GM18907 (cell line): ENCODE measurements around the gene LFNG.

ENCODE experiments used
- ATAC-seq: cut with Tn5 transposase; IDR thresholded peaks from one replicate; pipeline ENCODE4 v1.9.1; 2021; ENCODE audit warnings: mild to moderate bottlenecking, moderate library complexity; ENCODE audit not compliant: unreplicated experiment

The LFNG gene

DNA sequence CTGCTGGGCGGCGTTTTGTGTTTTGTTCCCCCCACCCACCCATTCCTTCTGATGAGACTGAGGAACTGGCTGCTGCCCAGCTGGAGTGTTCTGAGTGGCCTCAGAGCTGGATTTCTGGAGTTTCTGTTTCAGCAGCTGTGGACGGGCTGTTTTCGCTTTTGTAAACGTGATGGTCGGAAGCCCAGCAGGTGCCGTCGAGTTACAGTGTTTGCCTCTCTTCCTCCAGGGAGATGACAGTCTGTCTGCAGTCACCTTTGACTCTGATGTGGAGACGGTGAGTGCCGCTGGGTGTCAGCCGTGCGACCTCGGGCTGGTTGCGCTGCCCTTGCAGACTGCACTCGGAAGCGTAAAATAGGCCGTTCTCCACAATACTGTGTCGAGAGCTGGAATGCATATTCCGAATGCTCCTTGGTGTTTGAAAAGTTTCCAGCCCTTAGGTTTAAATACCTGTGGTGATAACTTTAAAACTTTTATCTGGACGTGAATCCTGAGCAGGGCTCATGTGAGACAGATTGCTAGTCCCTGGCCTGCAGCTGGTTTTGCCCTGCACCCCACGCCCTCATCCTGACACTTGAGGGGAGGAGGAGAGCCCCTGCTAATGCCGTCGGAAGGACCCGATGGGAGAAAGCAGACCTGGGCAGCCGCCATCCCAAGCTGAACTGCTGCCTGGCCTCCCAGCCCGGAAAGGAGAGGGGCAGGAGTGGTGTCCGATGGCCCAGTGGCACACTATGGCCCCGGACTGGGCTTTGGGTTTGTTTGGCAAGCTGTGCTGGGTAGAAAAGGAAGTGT is 47.5 kb downstream of the LFNG start:
- peak; percentile 52 for ATAC-seq

DNA sequence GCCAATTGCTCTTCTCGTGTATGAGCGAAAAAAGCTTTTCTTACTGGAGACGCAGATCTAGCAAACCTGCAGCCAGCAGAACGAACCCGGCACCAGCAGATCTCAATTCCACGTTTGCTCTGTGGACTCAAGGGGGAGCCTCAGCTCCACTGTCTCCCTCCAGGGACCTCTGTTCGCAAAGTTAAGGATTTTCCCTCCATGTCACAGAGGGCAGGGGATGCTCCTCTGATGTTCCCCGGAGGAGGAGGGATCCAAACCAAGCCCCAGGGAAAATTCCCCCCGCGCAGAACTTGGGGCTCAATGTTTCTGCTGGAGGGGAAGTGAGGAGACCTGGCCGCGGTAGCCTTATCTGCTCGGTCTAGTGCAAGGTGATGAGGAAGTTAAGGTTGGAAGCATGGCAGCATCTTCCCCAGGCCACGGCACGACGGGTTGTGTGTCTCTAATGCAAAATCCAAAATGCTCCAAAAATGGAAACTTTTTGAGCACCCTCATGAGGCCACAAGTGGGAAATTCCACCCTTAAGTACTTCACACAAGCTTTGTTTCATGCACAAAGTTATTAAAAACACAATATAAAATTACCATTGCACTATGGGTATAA is 48.2 kb downstream of the LFNG start:
- ATAC-seq: no peak

DNA sequence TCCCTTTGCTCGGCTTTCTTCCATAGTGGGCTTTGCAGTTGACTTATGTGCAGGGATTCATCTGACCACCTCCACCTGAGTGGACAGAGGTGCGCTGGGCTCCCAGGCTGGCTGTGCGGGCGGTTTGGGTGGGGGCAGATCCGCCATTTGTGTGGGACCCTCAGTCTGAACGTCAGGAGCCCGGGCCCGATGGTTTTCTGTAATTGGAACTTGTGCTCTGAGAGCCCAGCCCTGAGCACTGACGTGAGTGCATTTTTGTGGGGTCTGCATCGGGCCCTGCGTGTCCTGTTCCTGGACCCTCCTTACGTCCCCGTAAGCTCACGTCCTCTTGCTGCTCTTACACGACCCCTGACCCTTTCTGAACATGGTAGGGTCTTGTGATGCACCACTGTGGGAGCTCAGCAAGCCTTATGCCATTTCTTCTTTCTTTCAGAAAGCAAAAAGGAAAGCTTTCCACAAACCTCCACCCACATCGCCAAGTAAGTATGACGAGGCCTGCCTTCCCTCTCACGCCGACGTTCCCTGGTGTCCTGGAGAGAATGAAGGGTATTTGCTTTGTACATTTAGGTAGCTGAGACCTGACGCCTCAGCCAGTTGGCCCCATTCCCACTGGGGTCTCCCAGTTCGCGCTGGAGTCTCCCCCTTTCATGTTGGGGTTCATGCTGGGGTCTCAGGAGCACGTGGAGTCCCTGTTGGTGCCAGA is 49.1 kb downstream of the LFNG start:
- no peak for ATAC-seq

DNA sequence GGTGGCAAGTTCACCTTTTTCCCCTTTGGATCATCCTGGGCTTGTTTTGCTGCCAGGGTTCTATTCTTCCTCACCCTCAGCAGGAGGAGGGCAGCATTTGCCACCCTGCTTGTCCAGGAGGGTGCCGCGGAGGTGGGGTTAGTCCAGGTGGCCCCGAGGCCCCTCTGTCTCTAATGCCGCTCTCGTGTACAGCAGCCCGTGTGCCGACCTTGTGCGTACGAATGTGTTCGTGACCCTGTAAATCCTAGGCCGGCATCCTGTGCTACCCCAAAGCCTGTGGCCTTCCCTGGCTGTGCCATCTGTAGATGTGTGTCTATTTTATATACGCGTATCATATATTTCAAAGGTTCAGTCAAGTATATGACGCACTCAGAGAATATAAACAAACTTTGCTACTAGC is 49.8 kb downstream of the LFNG start:
- no peak for ATAC-seq

DNA sequence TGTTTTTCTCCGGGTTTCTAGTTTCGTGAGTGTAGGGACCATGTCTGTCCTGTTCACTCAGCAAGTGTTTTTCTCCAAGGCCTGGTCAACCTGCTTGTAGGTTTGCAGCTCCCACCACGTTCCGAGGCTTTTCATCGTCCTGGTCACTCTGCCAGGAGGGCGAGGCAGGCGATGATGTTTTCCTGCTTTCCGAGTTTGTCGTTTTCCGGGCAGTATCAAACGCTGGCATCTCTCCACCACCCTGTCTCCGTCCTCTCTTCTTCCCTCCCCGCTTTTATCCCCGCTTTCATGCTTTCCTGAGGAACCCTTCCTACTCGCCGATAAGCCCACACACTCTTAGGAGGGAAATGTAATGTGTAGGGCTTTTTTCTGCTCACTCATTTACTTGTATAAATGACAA is 50.4 kb downstream of the LFNG start:
- ATAC-seq: no peak

DNA sequence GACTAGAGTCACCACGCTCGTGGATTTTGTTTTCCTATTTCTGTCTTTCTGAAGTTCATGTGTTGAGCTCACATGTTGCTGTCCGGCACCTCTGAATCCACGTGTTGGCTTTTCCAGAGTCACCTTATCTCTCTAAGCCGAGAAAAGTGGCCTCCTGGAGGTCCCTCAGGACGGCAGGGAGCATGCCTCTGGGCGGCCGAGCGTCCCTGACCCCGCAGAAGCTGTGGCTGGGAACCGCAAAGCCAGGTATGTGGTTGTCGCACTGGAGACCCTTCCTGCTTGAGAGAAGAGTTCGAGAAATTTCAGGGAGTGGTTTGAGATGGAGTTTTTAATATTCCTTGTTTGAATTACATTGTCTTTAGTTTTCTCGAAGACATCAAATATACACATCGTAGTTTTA is 51.8 kb downstream of the LFNG start:
- no peak for ATAC-seq

DNA sequence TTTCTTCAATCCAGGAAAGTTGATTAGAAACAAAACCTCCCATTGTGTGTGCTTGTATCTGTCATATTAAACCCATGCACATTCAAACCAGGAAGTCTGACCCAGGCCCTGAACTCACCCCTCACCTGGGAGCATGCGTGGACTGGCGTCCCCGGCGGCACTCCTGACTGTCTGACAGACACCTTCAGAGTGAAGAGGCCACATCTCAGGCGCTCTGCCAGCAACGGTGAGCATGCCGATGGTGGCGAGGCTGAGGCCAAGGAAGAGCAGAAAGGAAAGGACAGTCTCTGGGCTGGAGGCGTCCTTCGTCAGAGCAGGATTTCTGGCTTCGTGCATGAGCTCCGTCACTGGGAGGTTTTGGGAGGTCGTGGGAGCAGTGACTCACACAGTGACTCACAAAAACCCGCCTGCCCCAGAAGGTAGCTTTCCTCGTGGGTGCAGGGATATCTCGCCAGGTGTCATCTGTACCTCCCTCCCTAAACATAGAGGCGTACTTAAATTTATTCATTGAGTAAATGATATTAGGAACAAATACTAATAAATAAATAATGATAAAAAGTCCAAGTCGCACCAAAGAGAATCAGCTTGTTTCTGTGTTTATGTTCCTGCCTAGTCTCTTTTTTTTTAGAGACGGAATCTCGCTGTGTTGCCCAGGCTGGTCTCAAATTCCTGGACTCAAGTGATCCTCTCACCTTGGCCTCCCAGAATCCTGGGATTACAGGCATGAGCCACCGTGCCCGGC is 52.7 kb downstream of the LFNG start:
- no peak for ATAC-seq

DNA sequence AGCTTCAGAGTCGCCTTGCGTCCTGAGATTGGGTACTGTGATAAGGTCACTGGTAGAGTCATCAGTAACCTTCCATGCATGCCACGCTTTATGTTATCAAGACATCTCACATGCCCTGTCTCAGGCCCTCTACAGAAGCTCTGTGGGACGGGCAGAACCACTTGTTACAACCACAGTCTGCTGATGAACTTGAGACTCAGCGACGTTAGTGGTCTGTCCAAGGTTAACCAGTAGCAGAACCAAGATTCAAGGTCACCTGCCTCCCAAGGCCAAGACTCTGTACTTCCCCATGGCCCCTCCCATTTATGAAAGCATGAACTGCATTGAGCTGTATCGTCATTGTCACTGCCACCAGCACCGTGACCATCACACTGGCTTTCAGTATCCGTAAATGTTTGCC is 54.2 kb downstream of the LFNG start:
- ATAC-seq: no peak

DNA sequence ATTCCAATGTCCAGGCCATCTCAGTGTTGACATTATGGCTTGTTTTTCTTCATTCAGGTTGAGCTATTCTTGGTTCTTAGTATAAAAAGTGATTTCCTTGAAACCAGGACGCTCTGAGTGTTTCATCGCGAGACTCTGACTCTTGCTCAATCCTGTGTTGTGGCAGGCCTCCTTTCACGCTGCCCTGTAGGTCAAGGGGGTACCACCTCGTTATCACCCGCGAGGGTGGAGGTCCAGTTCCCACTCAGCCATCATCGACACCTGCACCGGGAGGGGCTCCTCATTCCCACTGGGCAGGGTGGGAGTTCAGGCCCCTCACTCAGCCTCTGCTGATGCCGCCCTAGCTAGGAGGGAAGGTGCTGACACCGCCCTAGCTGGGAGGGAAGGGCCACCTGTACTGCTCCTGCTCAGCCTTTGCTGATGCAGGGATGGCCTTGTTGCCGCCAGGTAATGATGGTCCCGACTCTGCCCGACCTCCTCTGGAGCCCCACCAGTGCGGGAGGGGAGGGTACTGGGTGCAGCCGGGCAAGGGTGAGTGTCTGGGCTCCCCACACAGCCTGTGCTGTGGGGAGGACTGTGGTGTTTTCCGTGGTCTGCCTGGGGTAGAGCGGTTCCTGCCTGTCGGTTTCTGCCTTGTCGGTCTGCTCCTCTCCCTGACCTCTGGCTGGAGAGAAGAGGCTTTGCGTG is 55.6 kb downstream of the LFNG start:
- ATAC-seq: no peak

DNA sequence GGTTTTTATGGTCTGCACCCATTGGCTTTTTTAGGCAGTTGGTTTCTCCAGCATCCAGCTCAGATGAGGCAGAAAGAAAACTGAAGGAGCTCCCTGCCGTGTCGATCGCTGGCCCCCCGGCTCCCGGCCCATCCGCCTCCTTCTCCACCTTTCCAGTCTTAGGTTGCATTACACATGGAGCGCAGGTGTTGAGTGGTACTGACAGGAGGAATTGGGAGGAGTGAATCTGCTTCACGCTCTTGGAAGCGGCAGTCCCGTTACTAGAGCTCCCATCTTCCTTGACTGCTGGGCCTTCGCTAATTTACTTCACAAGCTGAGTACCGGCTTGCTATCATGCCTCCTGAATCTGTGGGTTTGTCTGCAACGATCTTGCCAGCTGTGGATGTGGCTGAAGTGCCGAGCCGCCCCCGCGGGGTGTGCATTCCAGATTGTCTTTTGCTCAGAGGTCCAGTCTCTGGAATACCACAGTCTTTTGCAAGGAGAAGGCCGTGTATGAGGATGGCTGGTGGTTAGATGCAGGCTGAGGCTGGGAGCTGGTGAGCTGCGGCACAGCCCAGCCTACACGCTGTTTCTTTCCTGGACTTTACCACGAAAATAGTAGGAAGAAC is 56.3 kb downstream of the LFNG start:
- no peak for ATAC-seq

DNA sequence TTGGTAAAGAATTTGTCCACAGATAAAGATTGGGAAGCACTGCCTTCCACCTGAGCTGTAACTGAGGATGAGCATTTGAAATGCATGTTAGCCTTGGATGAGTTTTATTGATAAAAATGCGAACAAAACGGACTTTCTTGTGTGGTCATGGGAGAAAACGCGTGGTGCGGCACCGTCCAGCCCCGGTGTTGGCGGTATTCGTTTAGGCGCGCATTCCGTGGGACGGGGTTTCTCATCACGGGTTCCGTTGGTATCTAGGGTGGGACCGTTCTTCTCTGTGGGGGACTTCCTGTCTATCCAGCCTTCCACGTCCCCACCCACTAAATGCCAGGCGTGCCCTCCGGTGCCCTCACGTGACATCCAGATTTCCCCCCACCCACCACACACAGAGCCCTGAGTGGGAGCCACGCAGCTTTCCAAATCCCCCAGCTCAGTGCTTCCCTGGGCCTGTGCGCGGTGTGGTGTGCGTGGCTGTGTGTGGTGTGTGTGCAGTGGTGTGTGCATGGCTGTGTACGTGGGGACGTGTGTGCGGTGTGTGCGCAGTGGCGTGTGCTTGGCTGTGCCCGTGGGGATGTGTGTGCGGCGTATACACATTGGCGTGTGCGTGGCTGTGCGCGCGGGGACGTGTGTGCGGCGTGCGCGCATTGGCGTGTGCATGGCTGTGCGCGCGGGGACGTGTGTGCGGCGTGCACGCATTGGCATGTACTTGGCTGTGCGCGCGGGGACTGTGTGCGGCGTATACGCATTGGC is 57.3 kb downstream of the LFNG start:
- ATAC-seq: no peak
